HL-60/S4 treated with retinoic acid at 250 ng/mL for 4 days and 3 days (cell line): ENCODE results near the gene EIF3K.

Experiments used
- in situ Hi-C: fragments of 300-500 bp; cut with MboI; formaldehyde crosslinking; loops from 2 replicates; pipeline ENCODE4 v1.7.0; 2022; ENCODE audit warnings: low sequenced_read_pairs

Gene EIF3K

GRCh38 chr19:38664503-38665211 lies 45.7 kb downstream of the EIF3K start:
- in situ Hi-C loops, result no loop called here

- in situ Hi-C loops, result no loop called here
Observed at GRCh38 chr19:38665219-38665931, 46.4 kb downstream of the EIF3K start.

- in situ Hi-C loops, result no loop called here
Observed at GRCh38 chr19:38665950-38666662, 47.1 kb downstream of the EIF3K start.

GRCh38 chr19:38666663-38667511 lies 47.9 kb downstream of the EIF3K start:
- in situ Hi-C loops, result no loop called here

GRCh38 chr19:38667661-38668171 lies 48.7 kb downstream of the EIF3K start:
- in situ Hi-C loops, result no loop called here

GRCh38 chr19:38669552-38669951 lies 50.6 kb downstream of the EIF3K start:
- in situ Hi-C loops, result no loop called here

- in situ Hi-C loops, result no loop called here
Observed at GRCh38 chr19:38670921-38671398, 52.0 kb downstream of the EIF3K start.

- in situ Hi-C loops, result no loop called here
Observed at GRCh38 chr19:38671654-38672053, 52.7 kb downstream of the EIF3K start.

- in situ Hi-C loops, result no loop called here
Observed at GRCh38 chr19:38673030-38673429, 54.0 kb downstream of the EIF3K start.

- in situ Hi-C loops, result no loop called here
Observed at GRCh38 chr19:38674388-38675171, 55.6 kb downstream of the EIF3K start.

GRCh38 chr19:38675611-38676010 lies 56.6 kb downstream of the EIF3K start:
- in situ Hi-C loops, result no loop called here

GRCh38 chr19:38676023-38676877 lies 57.3 kb downstream of the EIF3K start:
- in situ Hi-C loops, result no loop called here

- in situ Hi-C loops, result no loop called here
Observed at GRCh38 chr19:38676878-38677646, 58.1 kb downstream of the EIF3K start.

GRCh38 chr19:38678217-38678890 lies 59.4 kb downstream of the EIF3K start:
- in situ Hi-C loops, result no loop called here

GRCh38 chr19:38678891-38679494 lies 60.0 kb downstream of the EIF3K start:
- in situ Hi-C loops, result no loop called here

- in situ Hi-C loops, result no loop called here
Observed at GRCh38 chr19:38679839-38680238, 60.9 kb downstream of the EIF3K start.

GRCh38 chr19:38682195-38682867 lies 63.3 kb downstream of the EIF3K start:
- in situ Hi-C loops, result no loop called here
